GM12891 (cell line): ENCODE data around the gene SAC3D1. TPM values are rescaled to one million over a fixed set of nuclear protein-coding genes. Genes with fewer than 3 reads are reported as not detected.
"Not testable (repeated sequence)": the region's sequence is repeated elsewhere in the genome, so short reads cannot be mapped to it uniquely, and the experiment has no call there.

Experiments
- DNase-seq: peaks from one replicate; pipeline ENCODE4 v3.0.0; 2011; ENCODE audit warnings: low spot score; ENCODE audit not compliant: insufficient read length
- FAIRE-seq: peaks from 2 replicates; lab custom pipeline; 2011; peaks lifted over from hg19 to GRCh38; lab: Jason Lieb, UNC
- PAX5 ChIP-seq: IDR thresholded peaks from 2 replicates; pipeline ENCODE4 v1.6.1; 2011; ENCODE audit warnings: low read length, moderate library complexity, mild to moderate bottlenecking; ENCODE audit not compliant: insufficient read depth, severe bottlenecking
- POLR2A ChIP-seq: IDR thresholded peaks from 2 replicates; pipeline ENCODE4 v1.6.1; 2011; ENCODE audit warnings: low read depth, low read length, control low read depth
- POLR2AphosphoS5 ChIP-seq: IDR thresholded peaks from 2 replicates; pipeline ENCODE4 v1.6.1; 2011; ENCODE audit warnings: low read depth, low read length, control low read depth
- POU2F2 ChIP-seq: IDR thresholded peaks from 2 replicates; pipeline ENCODE4 v1.6.1; 2011; ENCODE audit warnings: low read depth, mild to moderate bottlenecking, control low read depth, low read length, moderate library complexity
- SPI1 ChIP-seq: IDR thresholded peaks from 2 replicates; pipeline ENCODE4 v1.6.1; 2011; ENCODE audit warnings: low read depth, low read length, control low read depth
- TAF1 ChIP-seq: IDR thresholded peaks from 2 replicates; pipeline ENCODE4 v1.6.1; 2011; ENCODE audit warnings: low read depth, low read length, control low read depth
- polyA plus RNA-seq: library from polyadenylated mRNA; unstranded; fragments of >200 nt; gene quantifications from one replicate; pipeline ENCODE4 v1.2.1, GENCODE V29; 2012; ENCODE audit warnings: low read depth, missing spikeins, inconsistent platforms; ENCODE audit not compliant: missing spikeins

Gene SAC3D1
- 10.0 TPM for polyA plus RNA-seq

DNA sequence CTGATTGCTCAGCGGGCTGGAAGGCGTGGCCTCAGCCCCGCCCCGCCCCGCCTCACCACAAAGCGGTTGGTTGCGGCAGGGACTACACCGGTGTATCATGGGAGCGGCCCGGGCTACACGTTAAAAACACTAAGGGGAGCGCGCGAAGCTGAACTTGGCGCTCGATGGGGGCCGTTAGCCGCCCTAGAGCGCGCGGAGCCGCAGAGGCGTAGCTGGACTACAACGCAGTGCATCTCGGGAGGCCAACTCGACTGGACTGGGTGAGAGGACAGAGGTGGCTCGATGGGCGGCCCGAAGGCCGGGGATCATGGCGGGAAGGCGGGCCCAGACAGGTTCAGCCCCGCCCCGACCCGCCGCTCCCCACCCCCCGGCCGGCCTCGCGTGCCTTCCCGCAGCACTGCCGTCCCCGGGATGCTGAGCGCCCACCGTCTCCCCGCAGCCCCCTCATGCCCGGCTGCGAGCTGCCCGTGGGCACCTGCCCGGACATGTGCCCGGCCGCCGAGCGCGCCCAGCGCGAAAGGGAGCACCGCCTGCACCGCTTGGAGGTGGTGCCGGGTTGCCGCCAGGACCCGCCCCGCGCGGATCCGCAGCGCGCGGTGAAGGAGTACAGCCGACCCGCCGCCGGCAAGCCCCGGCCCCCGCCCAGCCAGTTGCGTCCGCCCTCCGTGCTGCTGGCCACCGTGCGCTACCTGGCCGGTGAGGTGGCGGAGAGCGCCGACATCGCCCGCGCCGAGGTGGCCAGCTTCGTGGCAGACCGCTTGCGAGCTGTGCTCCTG lies at the start of gene SAC3D1:
Gene SAC3D1 (plus strand): TSS at position 364 of the 776 bp plus-strand sequence. CDS start 83 bp downstream, at position 447.
- no peak for TF ChIP-seq POLR2AphosphoS5
- no peak for TF ChIP-seq SPI1
- 0 out of 2 replicates have a peak, but pooled peaks have one; percentile 26 for TF ChIP-seq TAF1
- TF ChIP-seq PAX5, result peak; percentile 3
- FAIRE-seq, result peak; percentile 99
- DNase-seq, result peak; percentile 97

DNA sequence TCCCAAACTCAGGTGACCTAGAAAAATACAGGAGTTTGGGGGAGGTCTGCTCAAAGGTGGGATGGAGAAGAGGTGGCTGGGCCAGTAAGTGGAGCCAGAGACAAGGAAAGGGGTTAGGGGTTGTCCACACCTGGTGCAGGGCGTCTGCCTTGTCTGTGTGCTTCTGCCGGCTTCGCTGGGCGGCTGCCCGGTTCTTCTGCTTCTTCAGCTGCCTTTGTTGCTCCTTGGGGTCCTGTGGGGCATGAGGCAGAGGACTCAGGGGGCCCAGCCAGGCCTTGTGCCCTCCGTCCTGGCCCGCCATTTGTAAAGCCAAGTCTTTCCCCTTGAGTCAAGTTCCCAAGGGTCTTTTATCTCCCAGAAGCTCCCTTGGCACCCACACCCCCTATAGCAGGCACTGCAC lies 46.7 kb upstream of the SAC3D1 start:
- TF ChIP-seq POLR2AphosphoS5 (no peak), TAF1 (no peak), POLR2A (no peak), PAX5 (no peak)
- DNase-seq (no peak), FAIRE-seq (no peak)

DNA sequence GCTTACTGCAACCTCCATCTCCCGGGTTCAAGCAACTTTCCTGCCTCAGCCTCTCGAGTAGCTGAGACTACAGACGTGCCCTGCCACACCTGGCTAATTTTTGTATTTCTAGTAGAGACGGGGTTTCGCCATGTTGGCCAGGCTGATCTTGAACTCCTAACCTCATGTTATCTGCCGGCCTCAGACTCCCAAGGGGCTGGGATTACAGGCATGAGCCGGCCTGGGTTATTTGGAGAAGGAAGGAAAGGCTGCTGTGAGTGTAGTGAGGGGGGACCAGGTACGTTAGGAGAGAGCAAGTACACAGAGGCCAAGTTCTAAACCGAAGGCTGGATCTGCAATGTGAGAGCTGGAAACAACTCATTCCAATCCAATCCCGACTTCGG lies 44.7 kb upstream of the SAC3D1 start:
- DNase-seq (no peak), FAIRE-seq (no peak)
- TF ChIP-seq POU2F2 (no peak), POLR2A (no peak), SPI1 (no peak), TAF1 (no peak), POLR2AphosphoS5 (no peak), PAX5 (no peak)

DNA sequence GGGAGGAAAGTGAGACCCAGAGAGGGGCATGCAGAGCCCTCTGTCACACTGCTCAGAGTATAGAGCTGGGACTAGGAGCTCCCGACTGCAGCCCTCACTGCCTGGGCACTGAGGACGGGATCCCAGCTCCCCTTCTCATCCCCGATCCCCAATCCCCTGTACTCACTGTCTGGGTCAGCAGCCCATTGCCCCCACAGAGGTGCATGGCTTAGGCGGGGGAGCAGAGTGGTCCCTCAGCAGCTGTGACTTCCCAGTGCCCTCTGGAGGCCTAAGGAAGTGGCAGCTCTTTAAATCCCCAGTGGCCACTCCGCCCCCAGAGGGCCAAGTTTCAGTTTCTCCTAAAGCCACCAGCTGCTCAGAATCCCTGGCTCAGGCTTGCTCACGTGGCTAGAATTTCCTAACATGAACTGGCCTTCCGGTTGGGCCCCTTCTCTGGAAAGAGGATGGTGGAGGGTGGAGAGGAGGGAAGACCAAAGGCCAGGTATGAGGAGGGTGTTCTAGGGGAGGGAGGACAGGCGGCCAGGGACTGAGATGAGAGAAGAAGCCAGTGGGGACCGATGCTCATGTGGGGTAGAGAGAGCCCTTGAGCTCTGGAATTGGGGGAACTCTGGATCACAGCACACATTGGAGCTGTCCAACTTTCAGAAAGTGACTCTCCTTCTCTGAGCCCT lies 44.2 kb upstream of the SAC3D1 start, which contains the start of gene BATF2:
Gene BATF2 (minus strand): TSS at position 262 of the 671 bp plus-strand sequence. CDS start 57 bp downstream, at position 205.
- TF ChIP-seq TAF1 (no peak), POU2F2 (no peak), SPI1 (no peak), PAX5 (no peak), POLR2A (no peak), POLR2AphosphoS5 (no peak)
- FAIRE-seq (no peak), DNase-seq (no peak)

DNA sequence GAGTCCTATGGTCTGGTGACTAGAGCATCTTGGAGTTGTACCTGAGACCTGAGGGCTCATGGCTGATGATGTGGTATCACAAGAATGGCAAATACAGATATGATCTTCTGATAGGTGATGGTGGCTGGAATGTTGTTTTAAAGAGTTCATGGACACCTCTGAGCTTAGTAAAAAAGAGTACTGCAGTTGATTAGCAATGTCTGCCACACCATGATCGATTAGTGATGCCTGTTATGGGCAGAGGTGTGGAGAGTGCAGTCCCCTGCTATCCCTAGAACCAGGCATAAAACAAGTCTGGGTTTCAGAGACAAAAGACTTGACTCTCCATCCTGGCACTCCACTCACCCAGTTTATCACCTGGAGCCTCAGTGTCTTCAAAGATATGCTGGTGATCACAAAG lies 42.9 kb upstream of the SAC3D1 start:
- TF ChIP-seq TAF1 (no peak), SPI1 (no peak), POU2F2 (no peak), PAX5 (no peak), POLR2A (no peak), POLR2AphosphoS5 (no peak)
- FAIRE-seq (no peak), DNase-seq (no peak)

DNA sequence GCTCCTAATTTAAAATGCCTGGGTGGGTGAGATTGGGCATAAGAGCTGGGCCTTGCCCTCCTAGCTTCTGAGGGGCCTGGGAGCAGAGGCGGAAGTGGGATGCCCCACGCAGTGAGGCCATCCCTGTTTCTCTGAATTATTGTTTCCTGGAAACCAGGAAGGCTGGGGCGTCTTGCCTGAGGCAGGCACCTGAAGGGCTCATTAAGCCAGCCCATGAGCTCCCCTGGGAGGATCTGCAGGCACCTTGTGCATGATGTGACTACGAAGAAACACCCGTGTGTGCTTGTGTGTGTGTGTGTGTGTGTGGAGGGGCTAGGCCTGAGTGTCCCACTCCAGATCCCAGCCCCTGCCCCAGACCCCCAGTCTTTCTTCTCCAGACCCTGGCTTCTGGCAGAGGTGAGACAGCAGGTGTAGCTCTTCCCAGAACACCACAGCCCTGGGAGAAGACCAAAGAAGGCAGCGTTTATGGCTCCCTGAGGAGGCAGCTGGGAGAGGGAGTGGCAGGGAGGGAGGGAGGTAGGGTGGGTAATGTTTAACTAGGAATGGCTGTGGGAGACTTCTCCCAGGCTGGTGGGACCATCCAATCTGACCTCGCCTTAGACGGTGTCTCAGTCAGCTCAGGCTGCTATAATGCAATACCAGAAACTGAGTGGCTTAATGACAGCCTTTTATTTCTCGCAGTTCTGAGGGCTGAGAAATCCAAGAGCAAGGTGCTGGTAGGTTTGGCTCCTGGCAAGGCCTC lies 42.1 kb upstream of the SAC3D1 start:
- DNase-seq (no peak), FAIRE-seq (no peak)
- TF ChIP-seq POLR2A (no peak), POU2F2 (no peak), PAX5 (no peak), TAF1 (no peak), POLR2AphosphoS5 (no peak), SPI1 (no peak)

DNA sequence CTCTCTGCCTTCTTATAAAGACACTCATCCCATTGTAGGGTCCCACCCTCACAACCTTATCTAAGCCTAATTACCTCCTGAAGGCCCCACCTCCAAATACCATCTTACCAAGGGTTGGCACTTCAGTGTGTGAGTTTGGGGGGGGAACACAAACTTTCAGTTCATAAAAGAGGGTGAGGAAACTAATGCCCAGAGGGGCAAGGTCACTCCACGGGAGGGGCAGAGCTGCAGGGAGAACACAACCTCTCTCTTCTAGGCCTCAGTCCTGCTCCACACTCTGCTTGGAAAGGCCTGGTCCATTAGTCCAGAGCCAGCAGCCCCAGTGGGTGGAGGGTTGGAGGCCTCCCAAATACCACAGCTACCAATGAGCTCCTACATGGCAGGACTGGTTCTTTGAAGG lies 41.5 kb upstream of the SAC3D1 start:
- DNase-seq (no peak), FAIRE-seq (no peak)
- TF ChIP-seq POLR2AphosphoS5 (no peak), PAX5 (no peak), SPI1 (no peak), POLR2A (no peak), POU2F2 (no peak), TAF1 (no peak)

DNA sequence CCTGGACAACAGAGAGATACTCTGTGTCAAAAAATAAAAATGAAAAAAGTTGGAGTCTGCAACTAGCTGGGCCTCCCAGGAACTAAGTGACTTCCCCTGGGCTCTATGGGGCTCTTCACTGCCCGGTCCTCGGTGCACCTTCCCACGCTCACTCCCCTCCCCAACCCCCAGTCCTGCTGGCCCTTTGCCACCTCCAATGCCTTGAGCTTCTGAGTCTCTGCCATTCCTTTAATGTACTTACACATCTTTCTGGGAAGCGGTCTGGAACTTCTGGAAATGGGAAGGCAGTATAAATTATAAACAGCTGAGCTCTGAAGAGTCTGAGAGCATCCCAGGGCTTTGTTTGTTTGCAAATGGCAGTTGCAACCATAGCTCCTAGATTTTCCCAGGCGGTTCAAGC lies 38.3 kb upstream of the SAC3D1 start:
- no peak for TF ChIP-seq POLR2AphosphoS5
- no peak for TF ChIP-seq SPI1
- no peak for TF ChIP-seq POU2F2
- TF ChIP-seq POLR2A, result no peak
- TF ChIP-seq PAX5, result no peak
- no peak for TF ChIP-seq TAF1
- FAIRE-seq (no peak), DNase-seq (no peak)

DNA sequence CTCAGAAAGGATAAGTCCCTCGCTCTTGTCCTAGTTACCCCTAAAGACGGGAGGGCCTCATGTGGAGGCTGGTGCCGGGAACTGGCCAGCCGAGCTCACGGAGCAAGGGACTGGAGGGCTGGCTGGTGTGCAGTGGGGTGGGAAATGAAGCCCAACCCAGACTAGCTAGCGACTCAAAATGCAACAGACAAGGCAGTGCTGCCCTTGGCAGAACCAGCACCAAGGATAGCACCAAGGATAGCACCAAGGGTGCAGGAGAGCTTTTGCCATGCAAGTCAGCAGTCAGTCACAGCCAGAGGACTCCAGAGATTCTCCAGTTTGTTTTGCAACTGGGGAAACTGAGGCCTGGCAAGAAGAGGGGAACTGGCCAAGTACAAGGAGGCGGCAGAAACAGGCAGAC lies 37.7 kb upstream of the SAC3D1 start:
- TF ChIP-seq SPI1 (no peak), POLR2AphosphoS5 (no peak), TAF1 (no peak), PAX5 (no peak), POU2F2 (no peak), POLR2A (no peak)
- FAIRE-seq (no peak), DNase-seq (no peak)

DNA sequence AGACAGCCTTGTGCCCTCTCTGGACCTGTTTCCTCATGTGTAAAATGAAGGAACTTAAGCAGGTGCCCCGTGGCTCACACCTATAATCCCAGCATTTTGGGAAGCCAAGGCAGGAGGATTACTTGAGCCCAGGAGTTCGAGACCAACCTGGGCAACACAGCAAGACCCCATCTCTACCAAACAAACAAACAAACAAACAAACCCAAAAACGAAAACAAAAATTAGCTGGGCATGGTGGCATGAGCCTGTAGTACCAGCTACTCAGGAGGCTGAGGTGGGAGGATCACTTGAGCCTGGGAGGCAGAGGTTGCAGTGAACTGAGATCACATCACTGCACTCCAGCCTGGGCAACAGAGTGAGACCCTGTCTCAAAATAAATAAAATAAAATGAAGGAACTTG lies 37.0 kb upstream of the SAC3D1 start:
- not testable (repeated sequence) for DNase-seq, FAIRE-seq
